IMR-90 (cell line): ENCODE measurements around the gene MLLT10. TPM values are rescaled to one million over a fixed set of nuclear protein-coding genes. Genes with fewer than 3 reads are reported as not detected.

Source experiments
- ATAC-seq: fragments of 200-7000 bp; cut with Tn5 transposase; 2 replicates; pipeline ENCODE4 v1.9.1; 2020; ENCODE audit warnings: low read depth, mild to moderate bottlenecking, moderate library complexity
- BruUV-seq: library from RNA; stranded (reverse); fragments of 400-500 nt; replicated peaks from 2 replicates; lab custom pipeline; 2021; lab: Mats Ljungman, UMichigan
- CTCF ChIA-PET: fragments of 300-600 bp; formaldehyde crosslinking; extraction: SDS; loops from one replicate; lab custom pipeline; 2021; ENCODE audit warnings: antibody characterized with exemption; lab: Yijun Ruan, JAX
- POLR2A ChIA-PET: fragments of 300-600 bp; sonication (Branson Sonifier 250); formaldehyde crosslinking; loops from one replicate; lab custom pipeline; 2022; ENCODE audit warnings: antibody characterized with exemption; ENCODE audit not compliant: unreplicated experiment; lab: Charles Lee
- DNase-seq: peaks from one replicate; pipeline ENCODE4 v3.0.0; 2013
- H2AFZ ChIP-seq: replicated peaks from 2 replicates; pipeline ENCODE3; 2013; ENCODE audit warnings: low read length, mild to moderate bottlenecking; ENCODE audit not compliant: poor library complexity
- H2AK5ac ChIP-seq: 2 replicates; pipeline ENCODE4 v1.6.1; 2013; ENCODE audit warnings: low read depth, low read length, inconsistent platforms
- H2AK9ac ChIP-seq: replicated peaks from 2 replicates; pipeline ENCODE3; 2013; ENCODE audit warnings: mild to moderate bottlenecking, low read depth, low read length, moderate library complexity; ENCODE audit not compliant: poor library complexity
- H2BK120ac ChIP-seq: 2 replicates; pipeline ENCODE4 v1.6.1; 2013; ENCODE audit warnings: low read depth, low read length, inconsistent platforms
- H2BK15ac ChIP-seq: 3 replicates; pipeline ENCODE4 v1.6.1; 2013; ENCODE audit warnings: low read depth, low read length, inconsistent platforms
- H2BK20ac ChIP-seq: 2 replicates; pipeline ENCODE4 v1.6.1; 2013; ENCODE audit warnings: low read depth, mild to moderate bottlenecking, inconsistent platforms, low read length, moderate library complexity
- H2BK5ac ChIP-seq: 2 replicates; pipeline ENCODE4 v1.6.1; 2013; ENCODE audit warnings: mild to moderate bottlenecking, low read depth, low read length, inconsistent platforms; ENCODE audit not compliant: poor library complexity, severe bottlenecking
- H3K14ac ChIP-seq: replicated peaks from 2 replicates; pipeline ENCODE4 v1.6.1; 2013; ENCODE audit warnings: low read depth, low read length, inconsistent platforms
- H3K18ac ChIP-seq: 2 replicates; pipeline ENCODE4 v1.6.1; 2013; ENCODE audit warnings: low read depth, low read length, control low read depth
- H3K23ac ChIP-seq: 2 replicates; pipeline ENCODE4 v1.6.1; 2013; ENCODE audit warnings: low read depth, low read length, inconsistent platforms
- H3K27ac ChIP-seq: 2 replicates; pipeline ENCODE4 v1.5.1; 2013; ENCODE audit warnings: mild to moderate bottlenecking, control low read depth, low read length; ENCODE audit not compliant: insufficient read depth
- H3K27me3 ChIP-seq: 2 replicates; pipeline ENCODE4 v1.6.1; 2013; ENCODE audit warnings: low read length; ENCODE audit not compliant: control insufficient read depth, insufficient read depth
- H3K36me3 ChIP-seq: 2 replicates; pipeline ENCODE4 v1.6.1; 2013; ENCODE audit warnings: low read length, mixed read lengths; ENCODE audit not compliant: control insufficient read depth, insufficient read depth
- H3K4ac ChIP-seq: 2 replicates; pipeline ENCODE4 v1.6.1; 2013; ENCODE audit warnings: low read depth, low read length, inconsistent platforms
- H3K4me1 ChIP-seq: 2 replicates; pipeline ENCODE4 v1.6.1; 2013; ENCODE audit warnings: low read length, mixed read lengths; ENCODE audit not compliant: control insufficient read depth, insufficient read depth
- H3K4me2 ChIP-seq: 2 replicates; pipeline ENCODE4 v1.6.1; 2013; ENCODE audit warnings: low read depth, mild to moderate bottlenecking, control low read depth, low read length, moderate library complexity
- H3K4me3 ChIP-seq: 2 replicates; pipeline ENCODE4 v1.5.1; 2013; ENCODE audit warnings: low read depth, mild to moderate bottlenecking, control low read depth, low read length, moderate library complexity; ENCODE audit not compliant: insufficient read depth
- H3K56ac ChIP-seq: 2 replicates; pipeline ENCODE4 v1.6.1; 2013; ENCODE audit warnings: low read length, inconsistent platforms; ENCODE audit not compliant: insufficient read depth; ENCODE audit errors: extremely low read depth
- H3K79me1 ChIP-seq, 2 experiments: 2 replicates each; pipeline ENCODE4 v1.6.1; 2013; ENCODE audit warnings: low read length in 2 of 2, inconsistent platforms in 1 of 2, low read depth in 1 of 2
- H3K9ac ChIP-seq: 2 replicates; pipeline ENCODE4 v1.6.1; 2013; ENCODE audit warnings: low read depth, low read length, control low read depth
- H3K9me1 ChIP-seq: 2 replicates; pipeline ENCODE4 v1.6.1; 2013; ENCODE audit warnings: low read length, inconsistent platforms; ENCODE audit not compliant: insufficient read depth
- H3K9me3 ChIP-seq: 2 replicates; pipeline ENCODE4 v1.6.1; 2013; ENCODE audit warnings: low read length; ENCODE audit not compliant: control insufficient read depth, insufficient read depth
- H4K20me1 ChIP-seq: 2 replicates; pipeline ENCODE4 v1.6.1; 2013; ENCODE audit warnings: low read length, inconsistent platforms; ENCODE audit not compliant: insufficient read depth
- H4K5ac ChIP-seq: 2 replicates; pipeline ENCODE4 v1.6.1; 2013; ENCODE audit warnings: mild to moderate bottlenecking, low read depth, low read length, control low read depth
- H4K8ac ChIP-seq, 2 experiments: 2 replicates each; pipeline ENCODE4 v1.6.1; 2013; ENCODE audit warnings: low read depth in 2 of 2, low read length in 2 of 2, control low read depth in 1 of 2, inconsistent platforms in 1 of 2
- H4K91ac ChIP-seq: 2 replicates; pipeline ENCODE4 v1.6.1; 2013; ENCODE audit warnings: low read depth, low read length, inconsistent platforms; ENCODE audit not compliant: insufficient read depth
- BHLHE40 ChIP-seq: fragments of 150-350 bp; IDR thresholded peaks from 2 replicates; pipeline ENCODE4 v1.6.1; 2016; ENCODE audit warnings: mild to moderate bottlenecking, low read depth, low read length
- CEBPB ChIP-seq: IDR thresholded peaks from 2 replicates; pipeline ENCODE4 v1.6.1; 2012; ENCODE audit warnings: low read depth, low read length, improper control_type of control experiment
- CHD1 ChIP-seq: IDR thresholded peaks from 2 replicates; pipeline ENCODE4 v1.6.1; 2012; ENCODE audit warnings: low read depth, low read length, improper control_type of control experiment
- CTCF ChIP-seq: conservative IDR thresholded peaks from 2 replicates; pipeline ENCODE4 v1.5.1; 2012; ENCODE audit warnings: mild to moderate bottlenecking, low read depth, low read length, improper control_type of control experiment
- ELK1 ChIP-seq: fragments of 150-350 bp; IDR thresholded peaks from 2 replicates; pipeline ENCODE4 v1.6.1; 2016; ENCODE audit warnings: low read depth, mild to moderate bottlenecking, low read length, moderate library complexity, borderline replicate concordance
- FOS ChIP-seq: fragments of 150-350 bp; IDR thresholded peaks from 2 replicates; pipeline ENCODE4 v1.6.1; 2016; ENCODE audit warnings: low read depth, low read length
- MAFK ChIP-seq: IDR thresholded peaks from 2 replicates; pipeline ENCODE4 v1.6.1; 2012; ENCODE audit warnings: low read depth, low read length, improper control_type of control experiment
- MAZ ChIP-seq: IDR thresholded peaks from 2 replicates; pipeline ENCODE4 v1.6.1; 2012; ENCODE audit warnings: low read depth, mild to moderate bottlenecking, low read length, improper control_type of control experiment, moderate library complexity, borderline replicate concordance
- MXI1 ChIP-seq: IDR thresholded peaks from 2 replicates; pipeline ENCODE4 v1.6.1; 2012; ENCODE audit warnings: low read depth, mild to moderate bottlenecking, low read length, moderate library complexity, borderline replicate concordance
- NFE2L2 ChIP-seq: fragments of 150-350 bp; IDR thresholded peaks from 2 replicates; pipeline ENCODE4 v1.6.1; 2016; ENCODE audit warnings: low read depth, mild to moderate bottlenecking, low read length
- POLR2A ChIP-seq: IDR thresholded peaks from 2 replicates; pipeline ENCODE4 v1.6.1; 2012; ENCODE audit warnings: mild to moderate bottlenecking, low read depth, low read length
- RAD21 ChIP-seq: IDR thresholded peaks from 2 replicates; pipeline ENCODE4 v1.6.1; 2012; ENCODE audit warnings: low read length, improper control_type of control experiment
- RCOR1 ChIP-seq: IDR thresholded peaks from 2 replicates; pipeline ENCODE4 v1.6.1; 2012; ENCODE audit warnings: mild to moderate bottlenecking, low read length, improper control_type of control experiment; ENCODE audit not compliant: insufficient replicate concordance
- RFX5 ChIP-seq: IDR thresholded peaks from 2 replicates; pipeline ENCODE4 v1.8.0; 2012; ENCODE audit warnings: low read depth, mild to moderate bottlenecking, low read length, moderate library complexity
- SMC3 ChIP-seq: fragments of 150-350 bp; IDR thresholded peaks from 2 replicates; pipeline ENCODE4 v1.6.1; 2016; ENCODE audit warnings: low read depth, mild to moderate bottlenecking, antibody characterized with exemption, low read length, moderate library complexity
- USF2 ChIP-seq: fragments of 150-350 bp; IDR thresholded peaks from 2 replicates; pipeline ENCODE4 v1.6.1; 2017; ENCODE audit warnings: mild to moderate bottlenecking, antibody characterized with exemption, low read length, low read depth
- WGBS, 2 experiments: methylation state at CpG; one replicate each; pipeline versions ENCODE4 v1.1.5 to v1.1.7; 2013; ENCODE audit warnings: missing lambda C conversion rate in 2 of 2; ENCODE audit not compliant: insufficient read length in 1 of 2; ENCODE audit errors: extremely low coverage in 2 of 2; 5-methylcytosine and 5-hydroxymethylcytosine counted together
- dilution Hi-C: fragments of 300-500 bp; cut with HindIII; formaldehyde crosslinking; loops from one replicate; pipeline ENCODE4 v1.14.3; 2018; ENCODE audit warnings: low sequenced_read_pairs; ENCODE audit not compliant: unreplicated experiment
- in situ Hi-C: fragments of 300-500 bp; cut with MboI; formaldehyde crosslinking; loops from 3 replicates; pipeline ENCODE4 v1.14.3; 2019; ENCODE audit warnings: low sequenced_read_pairs, inconsistent platforms, mixed read lengths
- intact Hi-C: fragments of 100-400 bp; cut with micrococcal nuclease; formaldehyde crosslinking; loops from 2 replicates; pipeline ENCODE4 v1.10.0; 2022
- polyA plus RNA-seq, 3 experiments: library from polyadenylated mRNA; depleted of rRNA; stranded (reverse); fragments of >200 nt; gene quantifications; 2 replicates each; pipeline ENCODE4 v1.2.3, GENCODE V29; 2012; ENCODE audit warnings: low replicate concordance in 1 of 3
- total RNA-seq: library from RNA; depleted of rRNA; stranded (reverse); fragments of >200 nt; gene quantifications from 2 replicates; pipeline ENCODE4 v1.2.3, GENCODE V29; 2012

The MLLT10 gene
- total and polyA plus RNA-seq, 2 of the 4 experiments (the other 2 are of a cell fraction) = 22.5 to 29.0 TPM

GRCh38 chr10:21599582-21599981, 65.5 kb downstream of the MLLT10 start:
- H2BK5ac ChIP-seq = no peak overlapping the region
- no peak overlapping the region for H2AK5ac ChIP-seq
- no CpG with 5 or more reads among the region's 2 CpGs for WGBS, 2 experiments
- intact Hi-C loops (no loop called here), dilution Hi-C loops (no loop called here), in situ Hi-C loops (no loop called here)
- H2BK120ac ChIP-seq = no peak overlapping the region
- no peak overlapping the region for H3K4me3 ChIP-seq
- ChIA-PET POLR2A (no interaction called here), CTCF (no interaction called here)
- no peak overlapping the region for H4K91ac ChIP-seq
- no peak overlapping the region for H3K9ac ChIP-seq
- no peak overlapping the region for H3K18ac ChIP-seq
- no peaks in the 10 kb centered on the region for H3K9me3 ChIP-seq
- H3K4me2 ChIP-seq = no peak overlapping the region
- no peak overlapping the region for H3K4ac ChIP-seq
- ATAC-seq (no peak), DNase-seq (no peak)
- H2AK9ac ChIP-seq = no peak overlapping the region
- no peaks in the 10 kb centered on the region for H3K27me3 ChIP-seq
- peaks cover 5% of the 10 kb centered on the region for H3K4me1 ChIP-seq
- H4K20me1 ChIP-seq = peaks cover 14% of the 10 kb centered on the region
- H2BK20ac ChIP-seq = no peak overlapping the region
- H4K5ac ChIP-seq = no peak overlapping the region
- peaks cover 31 to 53% of the 10 kb centered on the region in 2 experiments for H3K79me1 ChIP-seq
- no peak overlapping the region for H4K8ac ChIP-seq
- H3K23ac ChIP-seq = no peak overlapping the region
- no peak overlapping the region for H3K56ac ChIP-seq
- 0 out of 2 replicates have a peak, but pooled peaks cover 4% of the 10 kb centered on the region for H3K9me1 ChIP-seq
- no peak for TF ChIP-seq CTCF
- TF ChIP-seq NFE2L2 = no peak
- no peak for TF ChIP-seq CEBPB
- no peak for TF ChIP-seq BHLHE40
- no peak for TF ChIP-seq MXI1
- TF ChIP-seq CHD1 = no peak
- no peak for TF ChIP-seq FOS
- TF ChIP-seq RFX5 = no peak
- no peak for TF ChIP-seq SMC3
- no peak for TF ChIP-seq RCOR1
- TF ChIP-seq POLR2A = no peak
- no peak for TF ChIP-seq MAZ
- TF ChIP-seq USF2 = no peak
- TF ChIP-seq RAD21 = no peak
- TF ChIP-seq MAFK = no peak
- TF ChIP-seq ELK1 = no peak
- H3K27ac ChIP-seq = no peak overlapping the region
- peaks cover 2% of the 10 kb centered on the region; the same call in 1 of the 2 replicates for H3K36me3 ChIP-seq
- no peak overlapping the region for H3K14ac ChIP-seq
- H2AFZ ChIP-seq = no peak overlapping the region
- H2BK15ac ChIP-seq = no peak overlapping the region
- BruUV-seq = no TSS peak
